Keratinocyte (primary cell): ENCODE results near the gene FBXO15. TPM values are rescaled to one million over a fixed set of nuclear protein-coding genes. Genes with fewer than 3 reads are reported as not detected.

Source experiments
- DNase-seq: peaks from one replicate; pipeline ENCODE4 v3.0.0-alpha.2; 2011; ENCODE audit warnings: low read depth, missing footprints, low spot score
- FAIRE-seq: peaks from 2 replicates; lab custom pipeline; 2011; peaks lifted over from hg19 to GRCh38; lab: Jason Lieb, UNC
- H2AFZ ChIP-seq: 2 replicates; pipeline ENCODE4 v1.6.0; 2012; ENCODE audit warnings: low read length, control low read depth, inconsistent platforms; ENCODE audit not compliant: control insufficient read depth
- H3K27ac ChIP-seq: 2 replicates; pipeline ENCODE4 v1.5.1; 2011; ENCODE audit warnings: low read length; ENCODE audit not compliant: control insufficient read depth, insufficient read depth
- H3K27me3 ChIP-seq: 3 replicates; pipeline ENCODE4 v1.6.0; 2011; ENCODE audit warnings: low read length; ENCODE audit not compliant: control insufficient read depth, insufficient read depth; ENCODE audit errors: extremely low read depth
- H3K36me3 ChIP-seq, 2 experiments: 2 replicates in 1 of 2; 3 replicates in 1 of 2; pipeline ENCODE4 v1.5.1; 2011; ENCODE audit warnings: low read length in 2 of 2, mild to moderate bottlenecking in 1 of 2; ENCODE audit not compliant: control insufficient read depth in 2 of 2, insufficient read depth in 2 of 2; ENCODE audit errors: extremely low read depth in 1 of 2
- H3K4me1 ChIP-seq: 3 replicates; pipeline ENCODE4 v1.5.1; 2011; ENCODE audit warnings: low read length; ENCODE audit not compliant: control insufficient read depth, insufficient read depth; ENCODE audit errors: extremely low read depth
- H3K4me2 ChIP-seq: 3 replicates; pipeline ENCODE4 v1.6.0; 2011; ENCODE audit warnings: low read depth, low read length; ENCODE audit not compliant: control insufficient read depth, insufficient read depth; ENCODE audit errors: extremely low read depth
- H3K4me3 ChIP-seq, 3 experiments: fragments of 200-600 bp in 1 of 3; sonication (generic) in 1 of 3; 2 replicates in 2 of 3; 3 replicates in 1 of 3; pipeline ENCODE4 v1.5.1; 2011 to 2016; ENCODE audit warnings: low read length in 3 of 3, mild to moderate bottlenecking in 3 of 3, control low read depth in 2 of 3, inconsistent platforms in 1 of 3, low read depth in 1 of 3, mixed read lengths in 1 of 3, mixed run types in 1 of 3, moderate library complexity in 1 of 3; ENCODE audit not compliant: control insufficient read depth in 2 of 3, insufficient read depth in 2 of 3; ENCODE audit errors: extremely low read depth in 1 of 3
- H3K79me2 ChIP-seq: 2 replicates; pipeline ENCODE4 v1.6.0; 2012; ENCODE audit warnings: low read length; ENCODE audit not compliant: control insufficient read depth, insufficient read depth
- H3K9ac ChIP-seq: 3 replicates; pipeline ENCODE4 v1.6.0; 2011; ENCODE audit warnings: low read length; ENCODE audit not compliant: control insufficient read depth, insufficient read depth; ENCODE audit errors: extremely low read depth
- H3K9me1 ChIP-seq: 3 replicates; pipeline ENCODE4 v1.6.0; 2011; ENCODE audit warnings: low read length; ENCODE audit not compliant: control insufficient read depth, insufficient read depth; ENCODE audit errors: extremely low read depth
- H3K9me3 ChIP-seq: 2 replicates; pipeline ENCODE4 v1.5.1; 2012; ENCODE audit warnings: low read depth, low read length; ENCODE audit not compliant: control insufficient read depth
- H4K20me1 ChIP-seq: 3 replicates; pipeline ENCODE4 v1.6.0; 2011; ENCODE audit warnings: low read length; ENCODE audit not compliant: control insufficient read depth, insufficient read depth; ENCODE audit errors: extremely low read depth
- EZH2 ChIP-seq: IDR thresholded peaks from one replicate; pipeline ENCODE4 v1.6.1; 2012; ENCODE audit warnings: inconsistent platforms, mild to moderate bottlenecking, low read length, moderate library complexity
- dilution Hi-C: fragments of 300-500 bp; cut with MboI; formaldehyde crosslinking; loops from one replicate; pipeline ENCODE4 v1.7.0; 2020; ENCODE audit warnings: low sequenced_read_pairs; ENCODE audit not compliant: extremely low pct_ligation_motif_present
- polyA plus RNA-seq, 5 experiments: library from polyadenylated mRNA; depleted of rRNA in 3 of 5; stranded (reverse) in 3 of 5; stranded (forward) in 1 of 5; unstranded in 1 of 5; fragments of >200 nt; gene quantifications; 1 replicate in 1 of 5; 2 replicates in 3 of 5; 3 replicates in 1 of 5; pipeline versions ENCODE4 v1.2.1 to v1.2.3, GENCODE V29; 2011 to 2012; ENCODE audit warnings: missing spikeins in 2 of 5, low read depth in 1 of 5, low replicate concordance in 1 of 5
- TF ChIP-seq, protein P1 (sequence below), 3 experiments: IDR thresholded peaks in 1 of 3; conservative IDR thresholded peaks in 1 of 3; optimal IDR thresholded peaks in 1 of 3; 2 replicates in 2 of 3; 3 replicates in 1 of 3; pipeline versions ENCODE3 to v1.5.1; 2011; ENCODE audit warnings: low read length in 3 of 3, mild to moderate bottlenecking in 3 of 3, moderate library complexity in 2 of 3, control low read depth in 1 of 3, inconsistent platforms in 1 of 3; ENCODE audit not compliant: insufficient read depth in 2 of 3; ENCODE audit errors: extremely low read depth in 1 of 3

The FBXO15 gene
- polyA plus RNA-seq, 1 donor (not counting 4 experiments of a cell fraction or from before 2014, with no cell fraction given), result 0.26 TPM

DNA sequence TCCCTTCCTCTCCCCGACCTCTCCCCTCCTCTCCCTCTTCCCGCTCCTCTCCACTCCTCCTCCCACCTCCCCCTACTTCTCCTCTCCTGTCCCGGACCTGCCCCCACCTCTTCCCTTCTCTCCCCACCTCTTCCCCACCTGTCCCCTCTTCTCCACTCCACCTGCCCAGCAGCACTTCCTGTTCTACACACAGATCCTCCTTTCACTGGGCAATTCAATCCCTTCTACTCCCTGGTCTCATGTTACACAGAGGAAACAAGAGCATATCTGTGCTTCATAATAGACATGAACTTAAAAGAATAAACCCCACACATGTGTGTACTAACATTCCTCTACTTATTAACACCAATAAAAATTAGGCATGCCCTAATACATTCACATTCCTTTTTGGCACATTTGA is 35.5 kb upstream of the FBXO15 start:
- H3K4me3 ChIP-seq, result no peak overlapping the region
- H3K4me1 ChIP-seq, result peaks cover 24% of the 10 kb centered on the region
- no peak overlapping the region for H3K9ac ChIP-seq
- H2AFZ ChIP-seq, result no peak overlapping the region
- dilution Hi-C loops, result no loop called here
- H3K27me3 ChIP-seq, result no peaks in the 10 kb centered on the region
- no peaks in the 10 kb centered on the region for H3K9me3 ChIP-seq
- H3K4me2 ChIP-seq, result no peak overlapping the region
- FAIRE-seq (no peak), DNase-seq (no peak)
- no peaks in the 10 kb centered on the region for H4K20me1 ChIP-seq
- no peak overlapping the region for H3K27ac ChIP-seq
- no peaks in the 10 kb centered on the region for H3K79me2 ChIP-seq
- no peaks in the 10 kb centered on the region for H3K9me1 ChIP-seq
- H3K36me3 ChIP-seq, result no peaks in the 10 kb centered on the region
- TF ChIP-seq, protein P1, sequence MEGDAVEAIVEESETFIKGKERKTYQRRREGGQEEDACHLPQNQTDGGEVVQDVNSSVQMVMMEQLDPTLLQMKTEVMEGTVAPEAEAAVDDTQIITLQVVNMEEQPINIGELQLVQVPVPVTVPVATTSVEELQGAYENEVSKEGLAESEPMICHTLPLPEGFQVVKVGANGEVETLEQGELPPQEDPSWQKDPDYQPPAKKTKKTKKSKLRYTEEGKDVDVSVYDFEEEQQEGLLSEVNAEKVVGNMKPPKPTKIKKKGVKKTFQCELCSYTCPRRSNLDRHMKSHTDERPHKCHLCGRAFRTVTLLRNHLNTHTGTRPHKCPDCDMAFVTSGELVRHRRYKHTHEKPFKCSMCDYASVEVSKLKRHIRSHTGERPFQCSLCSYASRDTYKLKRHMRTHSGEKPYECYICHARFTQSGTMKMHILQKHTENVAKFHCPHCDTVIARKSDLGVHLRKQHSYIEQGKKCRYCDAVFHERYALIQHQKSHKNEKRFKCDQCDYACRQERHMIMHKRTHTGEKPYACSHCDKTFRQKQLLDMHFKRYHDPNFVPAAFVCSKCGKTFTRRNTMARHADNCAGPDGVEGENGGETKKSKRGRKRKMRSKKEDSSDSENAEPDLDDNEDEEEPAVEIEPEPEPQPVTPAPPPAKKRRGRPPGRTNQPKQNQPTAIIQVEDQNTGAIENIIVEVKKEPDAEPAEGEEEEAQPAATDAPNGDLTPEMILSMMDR (optimal IDR thresholded peaks at IDR 0.05 in 1 of 3, IDR thresholded peaks at IDR 0.05 in 1 of 3, conservative IDR thresholded peaks at IDR 0.05 in 1 of 3; ENCODE audit: extremely low read depth in 1 of 3, insufficient read depth in 2 of 3, low read length in 3 of 3), result no peak
- TF ChIP-seq EZH2, result no peak

DNA sequence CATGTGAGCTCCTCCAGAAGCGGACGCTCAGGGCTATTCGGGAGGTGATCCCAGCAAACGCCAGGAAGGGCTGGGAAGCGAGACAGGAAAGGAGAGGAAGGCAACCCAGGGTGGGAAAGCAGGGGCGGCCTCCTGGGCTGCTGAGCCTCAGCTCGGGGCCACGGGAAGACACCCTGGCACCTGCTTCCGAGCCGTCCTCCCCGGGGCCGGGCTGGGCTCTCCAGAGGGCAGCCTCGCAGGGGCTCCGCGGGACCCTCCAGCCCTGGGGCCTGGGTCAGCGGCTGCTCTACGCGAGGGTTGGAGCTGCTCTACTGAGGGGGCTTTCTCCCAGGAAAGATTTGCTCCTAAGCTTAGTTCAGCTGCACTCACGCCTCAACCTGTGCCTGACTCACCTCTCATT is 34.7 kb upstream of the FBXO15 start:
- Histone ChIP-seq H3K9ac (no peak overlapping the region), H3K27ac (no peak overlapping the region), H4K20me1 (no peaks in the 10 kb centered on the region), H3K9me3 (no peaks in the 10 kb centered on the region), H2AFZ (no peak overlapping the region), H3K9me1 (no peaks in the 10 kb centered on the region), H3K4me2 (no peak overlapping the region), H3K79me2 (no peaks in the 10 kb centered on the region), H3K4me3 (no peak overlapping the region), H3K4me1 (peaks cover 24% of the 10 kb centered on the region), H3K27me3 (no peaks in the 10 kb centered on the region), H3K36me3 (no peaks in the 10 kb centered on the region)
- DNase-seq, result no peak
- TF ChIP-seq EZH2, result no peak
- TF ChIP-seq, protein P1 (optimal IDR thresholded peaks at IDR 0.05 in 1 of 3, IDR thresholded peaks at IDR 0.05 in 1 of 3, conservative IDR thresholded peaks at IDR 0.05 in 1 of 3; ENCODE audit: extremely low read depth in 1 of 3, insufficient read depth in 2 of 3, low read length in 3 of 3), result no peak
- dilution Hi-C loops, result no loop called here
- no peak for FAIRE-seq
